ENCODE data around the gene NRDE2.

GRCh38 chr14:90348270-90348669, 16.5 kb upstream of the NRDE2 start:
- TF ChIP-seq CTCF (IDR thresholded peaks at IDR 0.05; ENCODE audit: insufficient read depth, low read depth, low read length): no peak
- no peak for TF ChIP-seq EZH2 (IDR thresholded peaks at IDR 0.05; ENCODE audit: insufficient read depth, low read length)

Data from astrocyte (in vitro differentiated cells and primary cell).